H1 (cell line): Measurements from ENCODE around the gene ATAD3B.
"Not testable (repeated sequence)": the region's sequence is repeated elsewhere in the genome, so short reads cannot be mapped to it uniquely, and the experiment has no call there.

ENCODE experiments used
- CTCF ChIP-seq, 3 experiments: IDR thresholded peaks; 1 replicate in 2 of 3; 2 replicates in 1 of 3; pipeline versions ENCODE4 v1.5.1 to v1.6.1; 2011; ENCODE audit warnings: low read length in 3 of 3, mild to moderate bottlenecking in 3 of 3, inconsistent platforms in 2 of 3, low read depth in 1 of 3, moderate library complexity in 1 of 3; ENCODE audit not compliant: insufficient read depth in 1 of 3; ENCODE audit errors: control extremely low read depth in 1 of 3
- EP300 ChIP-seq, 2 experiments: IDR thresholded peaks; 1 replicate in 1 of 2; 2 replicates in 1 of 2; pipeline ENCODE4 v1.6.1; 2011 to 2012; ENCODE audit warnings: low read depth in 2 of 2, low read length in 2 of 2, mild to moderate bottlenecking in 2 of 2, borderline replicate concordance in 1 of 2, inconsistent platforms in 1 of 2, moderate library complexity in 1 of 2
- JUND ChIP-seq: IDR thresholded peaks from 2 replicates; pipeline ENCODE4 v1.6.1; 2011; ENCODE audit warnings: mild to moderate bottlenecking, improper control_type of control experiment, low read length
- POLR2A ChIP-seq, 2 experiments: IDR thresholded peaks; 1 replicate in 1 of 2; 2 replicates in 1 of 2; pipeline ENCODE4 v1.6.1; 2011; ENCODE audit warnings: low read depth in 2 of 2, low read length in 2 of 2, mild to moderate bottlenecking in 2 of 2; ENCODE audit errors: control extremely low read depth in 1 of 2
- RFX5 ChIP-seq: IDR thresholded peaks from 2 replicates; pipeline ENCODE4 v1.6.1; 2011; ENCODE audit warnings: low read depth, low read length, improper control_type of control experiment, borderline replicate concordance
- SIN3A ChIP-seq, 2 experiments: IDR thresholded peaks in 1 of 2; conservative IDR thresholded peaks in 1 of 2; 2 replicates each; pipeline ENCODE4 v1.6.1; 2011 to 2012; ENCODE audit warnings: low read length in 2 of 2, improper control_type of control experiment in 1 of 2, low read depth in 1 of 2, mild to moderate bottlenecking in 1 of 2
- SP1 ChIP-seq: IDR thresholded peaks from 2 replicates; pipeline ENCODE4 v1.6.1; 2011; ENCODE audit warnings: low read depth, low read length
- USF2 ChIP-seq: IDR thresholded peaks from 2 replicates; pipeline ENCODE4 v1.6.1; 2011; ENCODE audit warnings: low read length, improper control_type of control experiment
- YY1 ChIP-seq: IDR thresholded peaks from 2 replicates; pipeline ENCODE4 v1.6.1; 2011; ENCODE audit warnings: low read depth, mild to moderate bottlenecking, low read length

GRCh38 chr1:1514376-1514775 lies 42.8 kb downstream of the ATAD3B start:
- not testable (repeated sequence) for TF ChIP-seq CTCF (IDR thresholded peaks at IDR 0.05; ENCODE audit: control extremely low read depth in 1 of 3, insufficient read depth in 1 of 3, low read depth in 1 of 3, low read length in 3 of 3); POLR2A (IDR thresholded peaks at IDR 0.05; ENCODE audit: control extremely low read depth in 1 of 2, low read depth in 2 of 2, low read length in 2 of 2); JUND; RFX5; EP300 (IDR thresholded peaks at IDR 0.05; ENCODE audit: borderline replicate concordance in 1 of 2, low read depth in 2 of 2, low read length in 2 of 2); SIN3A (conservative IDR thresholded peaks at IDR 0.05 in 1 of 2, IDR thresholded peaks at IDR 0.05 in 1 of 2; ENCODE audit: low read depth in 1 of 2, low read length in 2 of 2); USF2; SP1; YY1
